ENCODE results near the gene MAST2.

DNA sequence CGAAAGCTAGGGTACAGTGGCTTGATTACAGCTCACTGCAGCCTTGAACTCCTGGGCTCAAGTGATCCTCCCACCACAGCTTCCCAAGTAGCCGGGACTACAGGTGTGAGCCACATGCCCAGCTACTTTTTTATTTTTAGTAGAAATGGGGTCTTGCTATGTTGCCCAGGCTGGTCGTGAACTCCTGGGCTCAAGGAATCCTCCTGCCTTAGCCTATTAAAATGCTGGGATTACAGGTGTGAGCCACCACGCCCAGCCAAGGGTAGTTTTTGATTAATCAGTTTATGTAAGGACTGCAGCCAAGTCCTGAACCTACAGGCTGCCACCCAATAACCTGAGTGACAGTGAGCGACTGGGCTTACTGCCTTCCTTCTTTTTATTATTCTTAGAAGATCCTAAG lies 240.7 kb downstream of the MAST2 start:
- TF ChIP-seq, protein P1, sequence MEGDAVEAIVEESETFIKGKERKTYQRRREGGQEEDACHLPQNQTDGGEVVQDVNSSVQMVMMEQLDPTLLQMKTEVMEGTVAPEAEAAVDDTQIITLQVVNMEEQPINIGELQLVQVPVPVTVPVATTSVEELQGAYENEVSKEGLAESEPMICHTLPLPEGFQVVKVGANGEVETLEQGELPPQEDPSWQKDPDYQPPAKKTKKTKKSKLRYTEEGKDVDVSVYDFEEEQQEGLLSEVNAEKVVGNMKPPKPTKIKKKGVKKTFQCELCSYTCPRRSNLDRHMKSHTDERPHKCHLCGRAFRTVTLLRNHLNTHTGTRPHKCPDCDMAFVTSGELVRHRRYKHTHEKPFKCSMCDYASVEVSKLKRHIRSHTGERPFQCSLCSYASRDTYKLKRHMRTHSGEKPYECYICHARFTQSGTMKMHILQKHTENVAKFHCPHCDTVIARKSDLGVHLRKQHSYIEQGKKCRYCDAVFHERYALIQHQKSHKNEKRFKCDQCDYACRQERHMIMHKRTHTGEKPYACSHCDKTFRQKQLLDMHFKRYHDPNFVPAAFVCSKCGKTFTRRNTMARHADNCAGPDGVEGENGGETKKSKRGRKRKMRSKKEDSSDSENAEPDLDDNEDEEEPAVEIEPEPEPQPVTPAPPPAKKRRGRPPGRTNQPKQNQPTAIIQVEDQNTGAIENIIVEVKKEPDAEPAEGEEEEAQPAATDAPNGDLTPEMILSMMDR (IDR thresholded peaks at IDR 0.05): no peak
- TF ChIP-seq POLR2AphosphoS5 (IDR thresholded peaks at IDR 0.05) (no peak), EP300 (IDR thresholded peaks at IDR 0.05) (no peak)
